GM18505 (cell line): ENCODE results near the gene HOXA9.

Source experiments
- ATAC-seq: cut with Tn5 transposase; IDR thresholded peaks from one replicate; pipeline ENCODE4 v1.9.1; 2021; ENCODE audit not compliant: unreplicated experiment
- POLR2A ChIP-seq: IDR thresholded peaks from 4 replicates; pipeline ENCODE4 v1.6.1; 2011; ENCODE audit warnings: borderline replicate concordance; ENCODE audit not compliant: insufficient read depth, insufficient read length; ENCODE audit errors: extremely low read depth

The HOXA9 gene

GRCh38 chr7:27173956-27174873 lies 8.9 kb upstream of the HOXA9 start, which contains the start of gene HOXA10:
Gene HOXA10 (minus strand): TSS chr7:27174320. CDS start chr7:27174306, 14 bp downstream.
- ATAC-seq: no peak
- no peak for TF ChIP-seq POLR2A

- ATAC-seq: no peak
Measured at GRCh38 chr7:27173511-27173955, 8.2 kb upstream of the HOXA9 start.

GRCh38 chr7:27172823-27173510 lies 7.6 kb upstream of the HOXA9 start:
- ATAC-seq: no peak
- no peak for TF ChIP-seq POLR2A

More at GRCh38 chr7:27173511-27173955, 8.2 kb upstream of the HOXA9 start:
- TF ChIP-seq POLR2A: no peak

- TF ChIP-seq POLR2A: no peak
- ATAC-seq: no peak
Measured at GRCh38 chr7:27172315-27172774, 7.0 kb upstream of the HOXA9 start.

- no peak for TF ChIP-seq POLR2A
- no peak for ATAC-seq
Measured at GRCh38 chr7:27171637-27172314, 6.4 kb upstream of the HOXA9 start.

- ATAC-seq: no peak
- TF ChIP-seq POLR2A: no peak
Measured at GRCh38 chr7:27171325-27171636, 5.9 kb upstream of the HOXA9 start.

GRCh38 chr7:27170426-27171324 lies 5.3 kb upstream of the HOXA9 start:
- TF ChIP-seq POLR2A: no peak
- ATAC-seq: no peak

GRCh38 chr7:27169658-27170425 lies 4.5 kb upstream of the HOXA9 start:
- no peak for TF ChIP-seq POLR2A
- ATAC-seq: no peak

- no peak for TF ChIP-seq POLR2A
- ATAC-seq: no peak
Measured at GRCh38 chr7:27168265-27168947, 3.1 kb upstream of the HOXA9 start.

- TF ChIP-seq POLR2A: no peak
- no peak for ATAC-seq
Measured at GRCh38 chr7:27167916-27168264, 2.6 kb upstream of the HOXA9 start.
